Prostate gland (tissue), 2 donors: ENCODE data around the gene LRIG2.

Experiments used
- CTCF ChIP-seq, 4 experiments: fragments of 200-600 bp in 2 of 4; fragments of 450-650 bp in 2 of 4; sonication (generic) in 2 of 4; IDR thresholded peaks; 1 replicate in 3 of 4; 2 replicates in 1 of 4; pipeline ENCODE4 v1.5.1; 2016 to 2019; ENCODE audit warnings: antibody characterized with exemption in 4 of 4, mild to moderate bottlenecking in 2 of 4, moderate library complexity in 2 of 4
- POLR2AphosphoS5 ChIP-seq: sonication (generic); formaldehyde crosslinking; IDR thresholded peaks from one replicate; pipeline ENCODE4 v1.6.1; 2017; ENCODE audit warnings: antibody characterized with exemption

- TF ChIP-seq CTCF (IDR thresholded peaks at IDR 0.05): no peak
- no peak for TF ChIP-seq POLR2AphosphoS5
These were observed 69.8 kb downstream of the LRIG2 start for GRCh38 chr1:113142791-113143190.
